Stimulated activated CD4-positive, alpha-beta T cell treated with anti-CD3 and anti-CD28 coated beads, Interleukin-2, amount 100 ng/mL, for 4 hours (primary cell): Measurements from ENCODE around the gene NLRC3.
"Not testable (repeated sequence)": the region's sequence is repeated elsewhere in the genome, so short reads cannot be mapped to it uniquely, and the experiment has no call there.

Source experiments
- DNase-seq: peaks from one replicate; pipeline ENCODE4 v3.0.0-alpha.2; 2020; ENCODE audit warnings: low read depth

The NLRC3 gene

GRCh38 chr16:3513892-3514583 lies 63.2 kb downstream of the NLRC3 start:
- no peak for DNase-seq

- DNase-seq, result no peak
Measured at GRCh38 chr16:3511286-3512180, 65.7 kb downstream of the NLRC3 start.

GRCh38 chr16:3510416-3510815 lies 66.8 kb downstream of the NLRC3 start:
- no peak for DNase-seq

- DNase-seq, result peak; percentile 48
Measured at GRCh38 chr16:3509470-3509928, 67.7 kb downstream of the NLRC3 start.

GRCh38 chr16:3508736-3509135 lies 68.5 kb downstream of the NLRC3 start:
- DNase-seq, result no peak

GRCh38 chr16:3503523-3503922 lies 73.7 kb downstream of the NLRC3 start:
- peak; percentile 52 for DNase-seq

GRCh38 chr16:3501783-3502400 lies 75.3 kb downstream of the NLRC3 start:
- no peak for DNase-seq

- not testable (repeated sequence) for DNase-seq
Measured at GRCh38 chr16:3501412-3501761, 75.8 kb downstream of the NLRC3 start.

- DNase-seq, result no peak
Measured at GRCh38 chr16:3498988-3499387, 78.2 kb downstream of the NLRC3 start.

- no peak for DNase-seq
Measured at GRCh38 chr16:3497771-3498170, 79.4 kb downstream of the NLRC3 start.

GRCh38 chr16:3496386-3496785 lies 80.8 kb downstream of the NLRC3 start:
- DNase-seq, result no peak

GRCh38 chr16:3495176-3495575 lies 82.0 kb downstream of the NLRC3 start, which contains the start of gene C16orf90:
C16orf90 (minus strand) TSS chr16:3495489; CDS start chr16:3495421, 68 bp downstream.
- DNase-seq, result no peak

GRCh38 chr16:3494386-3494973 lies 82.7 kb downstream of the NLRC3 start:
- DNase-seq, result no peak

- no peak for DNase-seq
Measured at GRCh38 chr16:3492356-3492755, 84.8 kb downstream of the NLRC3 start.

- DNase-seq, result no peak
Measured at GRCh38 chr16:3490911-3491629, 86.1 kb downstream of the NLRC3 start.
